HepG2 (cell line): Measurements from ENCODE around the gene USP19. TPM values are rescaled to one million over a fixed set of nuclear protein-coding genes. Genes with fewer than 3 reads are reported as not detected.

ENCODE experiments used
- ASH2L ChIP-seq: fragments of 300-600, 200-600 bp; sonication (generic); IDR thresholded peaks from 2 replicates; pipeline ENCODE4 v1.7.0; 2017; ENCODE audit warnings: low read depth, mild to moderate bottlenecking, moderate library complexity, mixed read lengths, low read length; ENCODE audit not compliant: insufficient read length
- KDM5B ChIP-seq: sonication (generic); formaldehyde crosslinking; IDR thresholded peaks from 2 replicates; pipeline ENCODE4 v1.4.0; 2020; ENCODE audit warnings: missing genetic modification reagents, mild to moderate bottlenecking, borderline replicate concordance
- SNRNP70 ChIP-seq: fragments of 200-400 bp; formaldehyde crosslinking; IDR thresholded peaks from 2 replicates; pipeline ENCODE4 v1.6.1; 2017; ENCODE audit warnings: mild to moderate bottlenecking, low read depth, low read length, moderate library complexity
- SOX13 ChIP-seq, 3 experiments: fragments of 450-650 bp in 1 of 3; sonication (generic) in 1 of 3; formaldehyde crosslinking in 1 of 3; IDR thresholded peaks in 2 of 3; conservative IDR thresholded peaks in 1 of 3; 2 replicates each; pipeline versions ENCODE4 v1.5.0 to v1.6.1; 2016 to 2020; ENCODE audit warnings: antibody characterized with exemption in 1 of 3, mild to moderate bottlenecking in 1 of 3, missing compliant biosample characterization in 1 of 3, missing genetic modification reagents in 1 of 3, moderate library complexity in 1 of 3
- ZBTB7A ChIP-seq: sonication (generic); formaldehyde crosslinking; IDR thresholded peaks from 2 replicates; pipeline ENCODE4 v1.8.0; 2022; ENCODE audit warnings: mild to moderate bottlenecking, missing genetic modification reagents
- ZNF256 ChIP-seq: sonication (generic); formaldehyde crosslinking; conservative IDR thresholded peaks from 2 replicates; pipeline ENCODE4 v1.4.0; 2020; ENCODE audit warnings: missing genetic modification reagents
- ZNF792 ChIP-seq: IDR thresholded peaks from 2 replicates; pipeline ENCODE4 v1.6.1; 2016
- ZNF83 ChIP-seq: sonication (generic); formaldehyde crosslinking; IDR thresholded peaks from 2 replicates; pipeline ENCODE4 v1.4.0; 2020; ENCODE audit warnings: missing genetic modification reagents, mild to moderate bottlenecking, borderline replicate concordance
- ZSCAN20 ChIP-seq: sonication (generic); formaldehyde crosslinking; IDR thresholded peaks from 2 replicates; pipeline ENCODE4 v1.4.0; 2020; ENCODE audit warnings: missing genetic modification reagents, mild to moderate bottlenecking, borderline replicate concordance
- polyA plus RNA-seq, 8 experiments: library from polyadenylated mRNA; depleted of rRNA in 3 of 8; stranded (reverse) in 7 of 8; unstranded in 1 of 8; fragments of >200 nt; fragmentation: Illumina TruSeq in 4 of 8; extraction: Trizol in 4 of 8; gene quantifications; 2 replicates each; pipeline versions ENCODE4 v1.2.1 to v1.2.3, GENCODE V29; 2011 to 2016; ENCODE audit warnings: low read depth in 4 of 8, missing spikeins in 1 of 8, mixed read lengths in 1 of 8; ENCODE audit not compliant: insufficient read depth in 1 of 8
- total RNA-seq, 5 experiments: library from RNA; depleted of rRNA; stranded (reverse); fragments of >200 nt; fragmentation: Illumina TruSeq; extraction: Trizol; gene quantifications; 2 replicates each; pipeline ENCODE4 v1.2.3, GENCODE V29; 2016; ENCODE audit warnings: low read depth in 1 of 5
- TF ChIP-seq, protein P1 (sequence below), 2 experiments: IDR thresholded peaks; 2 replicates each; pipeline ENCODE4 v1.6.1; 2011 to 2012; ENCODE audit warnings: low read length in 2 of 2, borderline replicate concordance in 1 of 2, low read depth in 1 of 2, mild to moderate bottlenecking in 1 of 2, moderate library complexity in 1 of 2
- TF ChIP-seq, protein P2 (sequence below): sonication (generic); formaldehyde crosslinking; IDR thresholded peaks from 2 replicates; pipeline ENCODE4 v1.4.0; 2020; ENCODE audit warnings: missing genetic modification reagents, borderline replicate concordance
- TF ChIP-seq, protein P3 (sequence below): sonication (generic); formaldehyde crosslinking; IDR thresholded peaks from 2 replicates; pipeline ENCODE4 v1.5.1; 2020; ENCODE audit warnings: mild to moderate bottlenecking, missing genetic modification reagents, moderate library complexity
- TF ChIP-seq, protein P4 (sequence below): sonication (generic); formaldehyde crosslinking; IDR thresholded peaks from 2 replicates; pipeline ENCODE4 v1.9.0; 2022; ENCODE audit warnings: missing genetic modification reagents, mild to moderate bottlenecking, borderline replicate concordance

USP19 gene
- total and polyA plus RNA-seq, 2 of the 13 experiments (the other 11 are each of a cell fraction or from before 2014, with no cell fraction given), result 28.3 to 31.7 TPM

DNA sequence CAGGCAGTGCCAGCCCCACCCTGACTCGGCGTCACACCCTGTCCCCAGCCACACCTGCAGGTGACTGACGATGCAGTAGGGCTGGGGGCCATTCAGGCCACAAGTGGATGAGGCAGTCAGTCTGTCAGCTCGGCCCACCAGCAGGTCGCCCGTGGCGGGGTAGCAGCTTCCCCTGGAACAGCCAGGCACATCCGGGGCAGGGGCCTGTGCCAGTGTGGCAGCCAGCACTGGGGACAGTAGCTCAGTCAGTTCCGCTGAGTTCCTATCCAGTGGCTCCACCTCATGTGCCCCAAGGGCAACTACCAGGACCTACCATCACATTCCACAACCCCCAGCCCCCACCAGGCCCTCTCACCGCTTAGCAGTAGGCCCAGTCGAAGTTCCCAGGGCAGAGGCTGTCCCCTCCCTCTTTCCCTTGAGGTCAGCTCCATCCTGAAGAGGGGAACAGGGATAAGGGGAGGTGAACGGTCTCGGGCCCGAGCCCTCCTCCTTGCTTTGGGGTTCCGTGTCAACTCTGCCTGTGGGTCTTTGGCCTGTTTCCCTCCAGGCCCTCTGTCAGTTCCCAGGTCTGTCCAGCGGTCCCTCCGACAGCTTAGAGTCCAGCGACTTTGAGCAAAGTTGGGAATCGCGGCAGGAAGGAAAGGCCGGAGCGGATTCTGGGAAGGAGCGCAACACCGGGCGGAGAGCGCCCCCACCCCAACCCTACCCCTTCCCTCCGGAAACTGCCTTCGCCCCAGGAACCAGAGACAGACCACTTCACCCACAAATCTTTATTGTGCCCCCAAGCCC, 12.0 kb upstream of the USP19 start, which contains the start of gene LAMB2 (continued):
- TF ChIP-seq SOX13 (IDR thresholded peaks at IDR 0.05), result no peak
- no peak for TF ChIP-seq SOX13 (CRISPR knock-in tag; conservative IDR thresholded peaks at IDR 0.05 in 1 of 2, IDR thresholded peaks at IDR 0.05 in 1 of 2)
- TF ChIP-seq, protein P1, sequence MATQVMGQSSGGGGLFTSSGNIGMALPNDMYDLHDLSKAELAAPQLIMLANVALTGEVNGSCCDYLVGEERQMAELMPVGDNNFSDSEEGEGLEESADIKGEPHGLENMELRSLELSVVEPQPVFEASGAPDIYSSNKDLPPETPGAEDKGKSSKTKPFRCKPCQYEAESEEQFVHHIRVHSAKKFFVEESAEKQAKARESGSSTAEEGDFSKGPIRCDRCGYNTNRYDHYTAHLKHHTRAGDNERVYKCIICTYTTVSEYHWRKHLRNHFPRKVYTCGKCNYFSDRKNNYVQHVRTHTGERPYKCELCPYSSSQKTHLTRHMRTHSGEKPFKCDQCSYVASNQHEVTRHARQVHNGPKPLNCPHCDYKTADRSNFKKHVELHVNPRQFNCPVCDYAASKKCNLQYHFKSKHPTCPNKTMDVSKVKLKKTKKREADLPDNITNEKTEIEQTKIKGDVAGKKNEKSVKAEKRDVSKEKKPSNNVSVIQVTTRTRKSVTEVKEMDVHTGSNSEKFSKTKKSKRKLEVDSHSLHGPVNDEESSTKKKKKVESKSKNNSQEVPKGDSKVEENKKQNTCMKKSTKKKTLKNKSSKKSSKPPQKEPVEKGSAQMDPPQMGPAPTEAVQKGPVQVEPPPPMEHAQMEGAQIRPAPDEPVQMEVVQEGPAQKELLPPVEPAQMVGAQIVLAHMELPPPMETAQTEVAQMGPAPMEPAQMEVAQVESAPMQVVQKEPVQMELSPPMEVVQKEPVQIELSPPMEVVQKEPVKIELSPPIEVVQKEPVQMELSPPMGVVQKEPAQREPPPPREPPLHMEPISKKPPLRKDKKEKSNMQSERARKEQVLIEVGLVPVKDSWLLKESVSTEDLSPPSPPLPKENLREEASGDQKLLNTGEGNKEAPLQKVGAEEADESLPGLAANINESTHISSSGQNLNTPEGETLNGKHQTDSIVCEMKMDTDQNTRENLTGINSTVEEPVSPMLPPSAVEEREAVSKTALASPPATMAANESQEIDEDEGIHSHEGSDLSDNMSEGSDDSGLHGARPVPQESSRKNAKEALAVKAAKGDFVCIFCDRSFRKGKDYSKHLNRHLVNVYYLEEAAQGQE (IDR thresholded peaks at IDR 0.05; ENCODE audit: borderline replicate concordance in 1 of 2, low read depth in 1 of 2, low read length in 2 of 2), result no peak
- no peak for TF ChIP-seq ZNF83 (CRISPR knock-in tag)
- TF ChIP-seq, protein P2, sequence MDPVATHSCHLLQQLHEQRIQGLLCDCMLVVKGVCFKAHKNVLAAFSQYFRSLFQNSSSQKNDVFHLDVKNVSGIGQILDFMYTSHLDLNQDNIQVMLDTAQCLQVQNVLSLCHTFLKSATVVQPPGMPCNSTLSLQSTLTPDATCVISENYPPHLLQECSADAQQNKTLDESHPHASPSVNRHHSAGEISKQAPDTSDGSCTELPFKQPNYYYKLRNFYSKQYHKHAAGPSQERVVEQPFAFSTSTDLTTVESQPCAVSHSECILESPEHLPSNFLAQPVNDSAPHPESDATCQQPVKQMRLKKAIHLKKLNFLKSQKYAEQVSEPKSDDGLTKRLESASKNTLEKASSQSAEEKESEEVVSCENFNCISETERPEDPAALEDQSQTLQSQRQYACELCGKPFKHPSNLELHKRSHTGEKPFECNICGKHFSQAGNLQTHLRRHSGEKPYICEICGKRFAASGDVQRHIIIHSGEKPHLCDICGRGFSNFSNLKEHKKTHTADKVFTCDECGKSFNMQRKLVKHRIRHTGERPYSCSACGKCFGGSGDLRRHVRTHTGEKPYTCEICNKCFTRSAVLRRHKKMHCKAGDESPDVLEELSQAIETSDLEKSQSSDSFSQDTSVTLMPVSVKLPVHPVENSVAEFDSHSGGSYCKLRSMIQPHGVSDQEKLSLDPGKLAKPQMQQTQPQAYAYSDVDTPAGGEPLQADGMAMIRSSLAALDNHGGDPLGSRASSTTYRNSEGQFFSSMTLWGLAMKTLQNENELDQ (CRISPR knock-in tag), result no peak
- TF ChIP-seq ZNF256 (CRISPR knock-in tag), result no peak
- TF ChIP-seq, protein P3, sequence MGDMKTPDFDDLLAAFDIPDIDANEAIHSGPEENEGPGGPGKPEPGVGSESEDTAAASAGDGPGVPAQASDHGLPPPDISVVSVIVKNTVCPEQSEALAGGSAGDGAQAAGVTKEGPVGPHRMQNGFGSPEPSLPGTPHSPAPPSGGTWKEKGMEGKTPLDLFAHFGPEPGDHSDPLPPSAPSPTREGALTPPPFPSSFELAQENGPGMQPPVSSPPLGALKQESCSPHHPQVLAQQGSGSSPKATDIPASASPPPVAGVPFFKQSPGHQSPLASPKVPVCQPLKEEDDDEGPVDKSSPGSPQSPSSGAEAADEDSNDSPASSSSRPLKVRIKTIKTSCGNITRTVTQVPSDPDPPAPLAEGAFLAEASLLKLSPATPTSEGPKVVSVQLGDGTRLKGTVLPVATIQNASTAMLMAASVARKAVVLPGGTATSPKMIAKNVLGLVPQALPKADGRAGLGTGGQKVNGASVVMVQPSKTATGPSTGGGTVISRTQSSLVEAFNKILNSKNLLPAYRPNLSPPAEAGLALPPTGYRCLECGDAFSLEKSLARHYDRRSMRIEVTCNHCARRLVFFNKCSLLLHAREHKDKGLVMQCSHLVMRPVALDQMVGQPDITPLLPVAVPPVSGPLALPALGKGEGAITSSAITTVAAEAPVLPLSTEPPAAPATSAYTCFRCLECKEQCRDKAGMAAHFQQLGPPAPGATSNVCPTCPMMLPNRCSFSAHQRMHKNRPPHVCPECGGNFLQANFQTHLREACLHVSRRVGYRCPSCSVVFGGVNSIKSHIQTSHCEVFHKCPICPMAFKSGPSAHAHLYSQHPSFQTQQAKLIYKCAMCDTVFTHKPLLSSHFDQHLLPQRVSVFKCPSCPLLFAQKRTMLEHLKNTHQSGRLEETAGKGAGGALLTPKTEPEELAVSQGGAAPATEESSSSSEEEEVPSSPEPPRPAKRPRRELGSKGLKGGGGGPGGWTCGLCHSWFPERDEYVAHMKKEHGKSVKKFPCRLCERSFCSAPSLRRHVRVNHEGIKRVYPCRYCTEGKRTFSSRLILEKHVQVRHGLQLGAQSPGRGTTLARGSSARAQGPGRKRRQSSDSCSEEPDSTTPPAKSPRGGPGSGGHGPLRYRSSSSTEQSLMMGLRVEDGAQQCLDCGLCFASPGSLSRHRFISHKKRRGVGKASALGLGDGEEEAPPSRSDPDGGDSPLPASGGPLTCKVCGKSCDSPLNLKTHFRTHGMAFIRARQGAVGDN (CRISPR knock-in tag), result peak; percentile 81
- TF ChIP-seq ASH2L, result peak; percentile 72
- 0 out of 2 replicates have a peak, but pooled peaks have one; percentile 31 for TF ChIP-seq ZSCAN20 (CRISPR knock-in tag)
- TF ChIP-seq, protein P4, sequence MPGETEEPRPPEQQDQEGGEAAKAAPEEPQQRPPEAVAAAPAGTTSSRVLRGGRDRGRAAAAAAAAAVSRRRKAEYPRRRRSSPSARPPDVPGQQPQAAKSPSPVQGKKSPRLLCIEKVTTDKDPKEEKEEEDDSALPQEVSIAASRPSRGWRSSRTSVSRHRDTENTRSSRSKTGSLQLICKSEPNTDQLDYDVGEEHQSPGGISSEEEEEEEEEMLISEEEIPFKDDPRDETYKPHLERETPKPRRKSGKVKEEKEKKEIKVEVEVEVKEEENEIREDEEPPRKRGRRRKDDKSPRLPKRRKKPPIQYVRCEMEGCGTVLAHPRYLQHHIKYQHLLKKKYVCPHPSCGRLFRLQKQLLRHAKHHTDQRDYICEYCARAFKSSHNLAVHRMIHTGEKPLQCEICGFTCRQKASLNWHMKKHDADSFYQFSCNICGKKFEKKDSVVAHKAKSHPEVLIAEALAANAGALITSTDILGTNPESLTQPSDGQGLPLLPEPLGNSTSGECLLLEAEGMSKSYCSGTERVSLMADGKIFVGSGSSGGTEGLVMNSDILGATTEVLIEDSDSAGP (CRISPR knock-in tag), result peak; percentile 65
- TF ChIP-seq SNRNP70, result no peak
- peak; percentile 26; the same call in 1 of the 2 replicates for TF ChIP-seq ZBTB7A
- no peak for TF ChIP-seq ZNF792 (CRISPR knock-in tag)
- TF ChIP-seq KDM5B (CRISPR knock-in tag), result peak; percentile 65; the same call in 1 of the 2 replicates
